ENCODE data around the gene DNAI2.
A peak's percentile ranks its signal among the peaks of the same experiment; 100 is the strongest.

DNAI2 gene

GRCh38 chr17:74350486-74350885 lies 76.5 kb downstream of the DNAI2 start:
- TF ChIP-seq POLR2AphosphoS5 (IDR thresholded peaks at IDR 0.05; ENCODE audit: low read depth, low read length), result no peak
- TF ChIP-seq PAX5 (IDR thresholded peaks at IDR 0.05; ENCODE audit: insufficient read depth, low read length, severe bottlenecking), result no peak
- no peak for TF ChIP-seq POU2F2 (IDR thresholded peaks at IDR 0.05; ENCODE audit: low read depth, low read length)
- no peak for TF ChIP-seq TAF1 (IDR thresholded peaks at IDR 0.05; ENCODE audit: low read depth, low read length)
- no peak for TF ChIP-seq POLR2A (IDR thresholded peaks at IDR 0.05; ENCODE audit: low read depth, low read length)
- TF ChIP-seq SPI1 (IDR thresholded peaks at IDR 0.05; ENCODE audit: low read depth, low read length), result no peak
- no peak for FAIRE-seq
- DNase-seq (ENCODE audit: insufficient read length, low spot score), result no peak

- FAIRE-seq, result peak; percentile 20
- TF ChIP-seq TAF1 (IDR thresholded peaks at IDR 0.05; ENCODE audit: low read depth, low read length) (no peak), PAX5 (IDR thresholded peaks at IDR 0.05; ENCODE audit: insufficient read depth, low read length, severe bottlenecking) (no peak), POLR2AphosphoS5 (IDR thresholded peaks at IDR 0.05; ENCODE audit: low read depth, low read length) (no peak), POLR2A (IDR thresholded peaks at IDR 0.05; ENCODE audit: low read depth, low read length) (no peak), POU2F2 (IDR thresholded peaks at IDR 0.05; ENCODE audit: low read depth, low read length) (no peak)
- DNase-seq (ENCODE audit: insufficient read length, low spot score), result no peak
These were observed 77.6 kb downstream of the DNAI2 start for GRCh38 chr17:74351552-74352210.

GRCh38 chr17:74353446-74354060 lies 79.5 kb downstream of the DNAI2 start:
- no peak for FAIRE-seq
- DNase-seq (ENCODE audit: insufficient read length, low spot score), result no peak
- TF ChIP-seq SPI1 (IDR thresholded peaks at IDR 0.05; ENCODE audit: low read depth, low read length), result no peak
- no peak for TF ChIP-seq TAF1 (IDR thresholded peaks at IDR 0.05; ENCODE audit: low read depth, low read length)
- TF ChIP-seq POLR2A (IDR thresholded peaks at IDR 0.05; ENCODE audit: low read depth, low read length), result no peak
- no peak for TF ChIP-seq PAX5 (IDR thresholded peaks at IDR 0.05; ENCODE audit: insufficient read depth, low read length, severe bottlenecking)
- no peak for TF ChIP-seq POLR2AphosphoS5 (IDR thresholded peaks at IDR 0.05; ENCODE audit: low read depth, low read length)
- no peak for TF ChIP-seq POU2F2 (IDR thresholded peaks at IDR 0.05; ENCODE audit: low read depth, low read length)

- no peak for TF ChIP-seq TAF1 (IDR thresholded peaks at IDR 0.05; ENCODE audit: low read depth, low read length)
- no peak for TF ChIP-seq POLR2A (IDR thresholded peaks at IDR 0.05; ENCODE audit: low read depth, low read length)
- no peak for TF ChIP-seq POLR2AphosphoS5 (IDR thresholded peaks at IDR 0.05; ENCODE audit: low read depth, low read length)
- TF ChIP-seq POU2F2 (IDR thresholded peaks at IDR 0.05; ENCODE audit: low read depth, low read length), result no peak
- no peak for TF ChIP-seq SPI1 (IDR thresholded peaks at IDR 0.05; ENCODE audit: low read depth, low read length)
- no peak for TF ChIP-seq PAX5 (IDR thresholded peaks at IDR 0.05; ENCODE audit: insufficient read depth, low read length, severe bottlenecking)
- FAIRE-seq (peak; percentile 89), DNase-seq (ENCODE audit: insufficient read length, low spot score) (peak; percentile 85)
These were observed 80.1 kb downstream of the DNAI2 start for GRCh38 chr17:74354123-74354522.

- FAIRE-seq (no peak), DNase-seq (ENCODE audit: insufficient read length, low spot score) (no peak)
- TF ChIP-seq POU2F2 (IDR thresholded peaks at IDR 0.05; ENCODE audit: low read depth, low read length), result no peak
- no peak for TF ChIP-seq SPI1 (IDR thresholded peaks at IDR 0.05; ENCODE audit: low read depth, low read length)
- no peak for TF ChIP-seq TAF1 (IDR thresholded peaks at IDR 0.05; ENCODE audit: low read depth, low read length)
- TF ChIP-seq POLR2A (IDR thresholded peaks at IDR 0.05; ENCODE audit: low read depth, low read length), result no peak
- no peak for TF ChIP-seq PAX5 (IDR thresholded peaks at IDR 0.05; ENCODE audit: insufficient read depth, low read length, severe bottlenecking)
These were observed 80.5 kb downstream of the DNAI2 start for GRCh38 chr17:74354561-74354960.

GRCh38 chr17:74355065-74355464 lies 81.0 kb downstream of the DNAI2 start:
- no peak for TF ChIP-seq SPI1 (IDR thresholded peaks at IDR 0.05; ENCODE audit: low read depth, low read length)
- TF ChIP-seq PAX5 (IDR thresholded peaks at IDR 0.05; ENCODE audit: insufficient read depth, low read length, severe bottlenecking), result no peak
- no peak for TF ChIP-seq POLR2AphosphoS5 (IDR thresholded peaks at IDR 0.05; ENCODE audit: low read depth, low read length)
- TF ChIP-seq POU2F2 (IDR thresholded peaks at IDR 0.05; ENCODE audit: low read depth, low read length), result no peak
- TF ChIP-seq TAF1 (IDR thresholded peaks at IDR 0.05; ENCODE audit: low read depth, low read length), result no peak
- TF ChIP-seq POLR2A (IDR thresholded peaks at IDR 0.05; ENCODE audit: low read depth, low read length), result no peak
- DNase-seq (ENCODE audit: insufficient read length, low spot score) (no peak), FAIRE-seq (no peak)

- no peak for DNase-seq (ENCODE audit: insufficient read length, low spot score)
- no peak for TF ChIP-seq POU2F2 (IDR thresholded peaks at IDR 0.05; ENCODE audit: low read depth, low read length)
- TF ChIP-seq SPI1 (IDR thresholded peaks at IDR 0.05; ENCODE audit: low read depth, low read length), result no peak
- no peak for TF ChIP-seq TAF1 (IDR thresholded peaks at IDR 0.05; ENCODE audit: low read depth, low read length)
- TF ChIP-seq PAX5 (IDR thresholded peaks at IDR 0.05; ENCODE audit: insufficient read depth, low read length, severe bottlenecking), result no peak
- TF ChIP-seq POLR2AphosphoS5 (IDR thresholded peaks at IDR 0.05; ENCODE audit: low read depth, low read length), result no peak
- TF ChIP-seq POLR2A (IDR thresholded peaks at IDR 0.05; ENCODE audit: low read depth, low read length), result no peak
- FAIRE-seq, result peak; percentile 33
These were observed 82.8 kb downstream of the DNAI2 start for GRCh38 chr17:74356646-74357465.

- no peak for TF ChIP-seq TAF1 (IDR thresholded peaks at IDR 0.05; ENCODE audit: low read depth, low read length)
- TF ChIP-seq SPI1 (IDR thresholded peaks at IDR 0.05; ENCODE audit: low read depth, low read length), result no peak
- TF ChIP-seq POLR2AphosphoS5 (IDR thresholded peaks at IDR 0.05; ENCODE audit: low read depth, low read length), result no peak
- no peak for TF ChIP-seq PAX5 (IDR thresholded peaks at IDR 0.05; ENCODE audit: insufficient read depth, low read length, severe bottlenecking)
- no peak for TF ChIP-seq POLR2A (IDR thresholded peaks at IDR 0.05; ENCODE audit: low read depth, low read length)
- TF ChIP-seq POU2F2 (IDR thresholded peaks at IDR 0.05; ENCODE audit: low read depth, low read length), result no peak
- DNase-seq (ENCODE audit: insufficient read length, low spot score) (no peak), FAIRE-seq (no peak)
These were observed 83.4 kb downstream of the DNAI2 start for GRCh38 chr17:74357466-74357809.

- FAIRE-seq, result no peak
These were observed 84.7 kb downstream of the DNAI2 start for GRCh38 chr17:74358697-74359096.

More at GRCh38 chr17:74358697-74359096, 84.7 kb downstream of the DNAI2 start:
- DNase-seq (ENCODE audit: insufficient read length, low spot score), result no peak
- no peak for TF ChIP-seq SPI1 (IDR thresholded peaks at IDR 0.05; ENCODE audit: low read depth, low read length)
- TF ChIP-seq PAX5 (IDR thresholded peaks at IDR 0.05; ENCODE audit: insufficient read depth, low read length, severe bottlenecking), result no peak
- no peak for TF ChIP-seq TAF1 (IDR thresholded peaks at IDR 0.05; ENCODE audit: low read depth, low read length)
